Measurements from ENCODE around the gene AGXT2.

- TF ChIP-seq CTCF (conservative IDR thresholded peaks at IDR 0.05 in 1 of 2, IDR thresholded peaks at IDR 0.05 in 1 of 2; ENCODE audit: low read depth in 1 of 2, low read length in 2 of 2) = no peak
- TF ChIP-seq EZH2 (IDR thresholded peaks at IDR 0.05; ENCODE audit: low read length, missing control alignments) = no peak
These were observed 3.1 kb downstream of the AGXT2 start for GRCh38 chr5:35044649-35045048.

Data from fibroblast of lung (primary cell).